IPS-15b (cell line): ENCODE results near the gene TRPM8.
"Not testable (repeated sequence)": the region's sequence is repeated elsewhere in the genome, so short reads cannot be mapped to it uniquely, and the experiment has no call there.

Source experiments
- H3K27me3 ChIP-seq: one replicate; pipeline ENCODE4 v1.6.1; 2013; ENCODE audit warnings: low read length; ENCODE audit not compliant: control insufficient read depth, insufficient read depth
- H3K36me3 ChIP-seq: one replicate; pipeline ENCODE4 v1.6.1; 2013; ENCODE audit warnings: low read length; ENCODE audit not compliant: control insufficient read depth, insufficient read depth
- H3K4me1 ChIP-seq: one replicate; pipeline ENCODE4 v1.6.1; 2013; ENCODE audit warnings: mild to moderate bottlenecking, low read length; ENCODE audit not compliant: control insufficient read depth, insufficient read depth
- H3K4me3 ChIP-seq: one replicate; pipeline ENCODE4 v1.5.1; 2013; ENCODE audit warnings: low read depth, low read length
- H3K9ac ChIP-seq: one replicate; pipeline ENCODE4 v1.6.1; 2013; ENCODE audit warnings: low read depth, mild to moderate bottlenecking, low read length
- H3K9me3 ChIP-seq: one replicate; pipeline ENCODE4 v1.6.1; 2013; ENCODE audit warnings: mild to moderate bottlenecking, low read length; ENCODE audit not compliant: control insufficient read depth, insufficient read depth

Gene TRPM8

DNA sequence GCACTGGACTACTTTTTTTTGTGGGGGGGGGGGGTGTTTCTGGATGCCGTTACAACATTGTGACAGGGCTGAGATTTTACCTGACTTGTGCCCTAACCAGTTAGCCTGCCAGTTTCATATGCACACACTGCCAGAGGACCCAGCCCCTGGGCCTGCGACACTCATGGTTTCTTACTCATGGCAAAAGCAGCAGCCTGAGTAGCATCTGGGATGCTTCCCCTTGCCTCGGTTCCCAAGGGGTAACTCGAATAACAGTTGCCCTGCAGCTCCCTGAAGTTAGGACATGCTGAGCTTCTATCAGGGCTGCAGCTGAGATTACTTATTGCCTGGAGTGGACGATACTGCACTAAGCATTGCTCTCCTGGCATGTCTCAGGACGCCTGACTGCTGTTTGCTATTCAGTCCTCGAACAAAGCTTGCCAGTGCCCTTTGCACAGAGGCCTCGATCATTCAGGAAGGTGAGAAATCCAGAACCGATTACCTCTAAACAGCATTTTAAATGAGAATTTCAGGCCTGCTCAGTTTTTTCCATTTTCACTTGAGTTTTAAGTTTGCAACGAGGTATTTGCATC is 47.9 kb downstream of the TRPM8 start:
- Histone ChIP-seq H3K4me1 (no peaks in the 10 kb centered on the region), H3K36me3 (no peaks in the 10 kb centered on the region), H3K4me3 (no peak overlapping the region), H3K9me3 (no peaks in the 10 kb centered on the region), H3K27me3 (no peaks in the 10 kb centered on the region), H3K9ac (no peak overlapping the region)

DNA sequence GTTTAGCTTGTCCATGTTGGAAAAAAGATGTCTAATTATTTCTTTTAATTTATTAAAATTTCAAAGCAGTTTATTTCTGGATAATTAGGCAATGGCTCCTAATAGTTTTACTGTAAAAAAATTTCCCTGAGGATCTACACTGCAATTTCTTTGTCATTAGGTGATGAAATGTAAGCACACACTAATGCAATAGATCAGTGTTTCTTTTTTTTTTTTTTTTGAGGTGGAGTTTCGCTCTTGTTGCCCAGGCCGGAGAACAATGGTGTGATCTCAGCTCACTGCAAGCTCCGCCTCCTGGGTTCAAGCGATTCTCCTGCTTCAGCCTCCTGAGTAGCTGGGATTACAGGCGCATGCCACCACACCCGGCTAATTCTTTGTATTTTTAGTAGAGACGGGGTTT is 48.5 kb downstream of the TRPM8 start:
- H3K27me3 ChIP-seq, H3K36me3 ChIP-seq, H3K9me3 ChIP-seq, H3K4me3 ChIP-seq, H3K9ac ChIP-seq, H3K4me1 ChIP-seq: not testable (repeated sequence)

DNA sequence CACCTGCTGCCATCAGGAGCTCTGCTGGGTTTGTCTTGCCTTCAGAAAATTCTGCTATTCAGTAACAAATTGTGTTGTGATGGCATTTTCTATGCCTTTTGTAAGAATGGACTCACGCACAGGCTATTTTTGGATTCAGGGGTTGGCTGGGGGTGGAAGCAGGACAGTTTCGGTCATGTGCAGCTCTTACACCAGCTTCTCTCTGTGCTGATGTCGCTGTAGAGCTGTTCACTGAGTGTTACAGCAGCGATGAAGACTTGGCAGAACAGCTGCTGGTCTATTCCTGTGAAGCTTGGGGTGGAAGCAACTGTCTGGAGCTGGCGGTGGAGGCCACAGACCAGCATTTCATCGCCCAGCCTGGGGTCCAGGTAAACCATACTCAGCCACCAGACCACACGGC is 49.2 kb downstream of the TRPM8 start:
- Histone ChIP-seq H3K9ac (no peak overlapping the region), H3K4me1 (no peaks in the 10 kb centered on the region), H3K36me3 (no peaks in the 10 kb centered on the region), H3K4me3 (no peak overlapping the region), H3K9me3 (no peaks in the 10 kb centered on the region), H3K27me3 (no peaks in the 10 kb centered on the region)

DNA sequence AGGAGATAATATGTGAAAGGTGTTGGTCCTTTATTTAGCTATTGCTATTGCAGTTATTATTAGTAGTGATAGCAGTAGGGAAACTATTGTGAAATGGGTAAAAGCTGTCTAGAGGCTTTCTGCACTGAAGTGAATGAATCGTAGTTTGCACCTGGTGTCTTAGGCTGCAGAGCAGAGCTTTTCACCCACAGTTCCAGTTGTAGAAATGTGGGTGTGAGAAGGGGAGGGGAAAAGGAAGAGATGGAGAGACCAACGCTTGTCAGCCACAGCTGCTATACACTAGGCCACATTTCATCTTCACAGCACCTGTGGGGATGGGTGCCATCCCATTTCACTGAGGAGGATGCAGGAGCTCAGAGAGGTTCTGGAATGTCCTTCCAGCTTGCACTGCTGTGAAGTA is 50.0 kb downstream of the TRPM8 start:
- no peak overlapping the region for H3K9ac ChIP-seq

DNA sequence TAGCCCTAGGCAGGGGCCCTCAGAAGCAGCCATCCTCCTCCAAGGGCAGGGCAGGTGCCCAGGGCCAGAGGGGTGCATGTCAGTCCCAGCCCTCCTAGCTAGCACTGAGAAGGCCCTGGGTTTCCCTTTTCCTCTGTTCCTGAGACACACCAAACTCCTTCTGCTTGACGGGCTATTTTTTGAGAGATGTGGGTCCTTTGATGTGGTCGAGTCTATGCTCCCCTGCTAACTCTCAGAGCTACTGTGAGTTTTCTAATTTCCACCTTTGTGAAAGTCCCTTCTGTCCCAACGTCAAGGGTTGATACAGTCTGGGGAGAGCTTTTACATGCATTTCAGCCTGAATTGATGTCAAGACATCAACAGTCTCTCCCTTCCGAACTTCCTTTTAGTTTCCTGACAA is 51.4 kb downstream of the TRPM8 start:
- H3K27me3 ChIP-seq, result no peaks in the 10 kb centered on the region
- no peak overlapping the region for H3K9ac ChIP-seq
- H3K9me3 ChIP-seq, result no peaks in the 10 kb centered on the region
- H3K4me3 ChIP-seq, result no peak overlapping the region
- H3K36me3 ChIP-seq, result no peaks in the 10 kb centered on the region
- no peaks in the 10 kb centered on the region for H3K4me1 ChIP-seq

More for the DNA sequence above, 50.0 kb downstream of the TRPM8 start:
- H3K9me3 ChIP-seq, result no peaks in the 10 kb centered on the region
- no peak overlapping the region for H3K4me3 ChIP-seq
- H3K27me3 ChIP-seq, result no peaks in the 10 kb centered on the region
- no peaks in the 10 kb centered on the region for H3K4me1 ChIP-seq
- no peaks in the 10 kb centered on the region for H3K36me3 ChIP-seq

DNA sequence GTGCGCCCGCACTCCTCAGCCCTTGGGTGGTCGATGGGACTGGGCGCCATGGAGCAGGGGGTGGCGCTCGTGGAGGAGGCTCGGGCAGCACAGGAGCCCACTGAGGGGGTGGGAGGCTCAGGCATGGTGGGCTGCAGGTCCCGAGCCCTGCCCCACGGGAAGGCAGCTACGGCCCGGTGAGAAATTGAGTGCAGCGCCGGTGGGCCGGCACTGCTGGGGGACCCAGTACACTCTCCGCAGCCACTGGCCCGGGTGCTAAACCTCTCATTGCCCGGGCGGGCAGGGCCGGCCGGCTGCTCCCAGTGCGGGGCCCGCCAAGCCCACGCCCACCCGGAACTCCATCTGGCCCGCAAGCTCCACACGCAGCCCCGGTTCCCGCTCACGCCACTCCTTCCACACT is 55.3 kb downstream of the TRPM8 start:
- not testable (repeated sequence) for H3K4me3 ChIP-seq, H3K9me3 ChIP-seq, H3K36me3 ChIP-seq, H3K4me1 ChIP-seq, H3K27me3 ChIP-seq, H3K9ac ChIP-seq

DNA sequence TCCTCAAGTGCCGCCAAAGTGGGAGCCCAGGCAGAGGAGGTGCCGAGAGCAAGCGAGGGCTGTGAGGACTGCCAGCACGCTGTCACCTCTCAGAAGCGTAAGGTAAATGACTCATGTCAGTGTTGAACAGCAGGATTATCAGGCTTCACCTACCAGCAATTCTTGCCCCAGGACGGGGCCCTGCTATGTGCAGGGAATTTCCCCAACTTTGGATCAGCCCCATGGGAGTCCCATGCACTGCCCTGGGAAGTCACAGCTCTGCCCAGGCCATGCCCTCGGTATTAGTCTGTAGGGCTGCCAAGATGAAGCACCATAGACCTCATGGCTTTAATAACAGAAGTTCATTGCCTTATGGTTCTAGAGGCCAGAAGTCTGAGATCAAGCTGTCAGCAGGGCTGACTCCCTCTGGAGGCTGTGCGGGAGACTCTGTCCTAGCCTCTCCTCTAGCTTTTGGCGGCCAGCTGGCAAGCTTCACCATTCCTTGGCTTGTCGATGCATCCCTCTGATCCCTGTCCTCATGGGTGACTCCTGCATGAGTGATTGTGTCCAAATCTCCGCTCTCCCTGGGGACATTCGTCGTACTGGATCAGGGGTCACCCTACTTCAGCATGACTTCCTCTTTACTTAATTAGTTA is 55.9 kb downstream of the TRPM8 start:
- Histone ChIP-seq H3K4me1 (no peaks in the 10 kb centered on the region), H3K9ac (no peak overlapping the region), H3K27me3 (no peaks in the 10 kb centered on the region), H3K36me3 (no peaks in the 10 kb centered on the region), H3K4me3 (no peak overlapping the region), H3K9me3 (no peaks in the 10 kb centered on the region)

DNA sequence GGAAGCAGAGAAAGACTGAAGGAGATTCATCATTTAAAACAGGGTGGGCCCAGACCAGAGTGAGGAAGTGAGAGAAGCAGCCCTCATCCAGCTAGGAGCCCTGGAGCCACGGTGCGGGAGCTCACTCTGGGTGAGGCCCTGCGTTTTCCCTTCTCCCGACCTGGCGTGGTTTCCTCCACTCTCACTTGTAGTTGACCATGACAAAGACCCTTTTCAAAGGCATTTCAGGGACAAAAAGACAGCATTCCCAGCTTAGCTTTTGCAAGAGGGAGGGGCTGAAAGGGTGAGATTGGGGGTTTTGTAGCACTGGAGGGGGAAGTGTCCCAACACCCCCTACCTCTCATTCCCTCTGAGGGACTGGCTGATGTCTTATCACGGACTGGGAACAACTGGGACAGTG is 56.6 kb downstream of the TRPM8 start:
- Histone ChIP-seq H3K4me1 (no peaks in the 10 kb centered on the region), H3K4me3 (no peak overlapping the region), H3K9ac (no peak overlapping the region), H3K27me3 (no peaks in the 10 kb centered on the region), H3K9me3 (no peaks in the 10 kb centered on the region), H3K36me3 (no peaks in the 10 kb centered on the region)

DNA sequence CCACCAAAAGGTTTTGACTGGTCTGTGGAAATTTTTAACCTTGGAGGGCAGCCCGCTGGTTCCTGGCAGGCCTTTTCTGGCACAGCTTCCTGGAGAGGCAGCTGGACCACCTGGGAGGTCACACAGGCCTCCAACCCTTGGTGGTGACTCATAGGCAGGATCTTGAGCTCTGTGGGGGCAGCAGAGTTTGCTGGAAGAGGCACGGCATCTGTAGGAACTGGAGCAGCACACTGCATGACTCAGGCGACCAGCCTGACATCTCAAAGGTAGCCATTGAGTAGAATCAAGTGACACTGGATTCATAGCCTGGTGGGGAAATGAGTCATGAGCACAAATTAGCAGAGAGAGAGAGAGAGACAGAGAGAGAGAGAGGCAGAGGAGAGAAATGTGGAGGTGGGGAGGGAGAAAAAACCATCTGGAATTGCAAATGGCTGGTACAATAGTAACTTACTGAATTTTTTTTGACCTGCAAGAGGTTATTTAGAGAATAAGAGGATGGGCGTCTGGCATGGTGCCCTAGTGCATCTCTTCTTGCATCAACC is 57.4 kb downstream of the TRPM8 start:
- no peaks in the 10 kb centered on the region for H3K4me1 ChIP-seq
- H3K36me3 ChIP-seq, result no peaks in the 10 kb centered on the region
- H3K9ac ChIP-seq, result no peak overlapping the region

DNA sequence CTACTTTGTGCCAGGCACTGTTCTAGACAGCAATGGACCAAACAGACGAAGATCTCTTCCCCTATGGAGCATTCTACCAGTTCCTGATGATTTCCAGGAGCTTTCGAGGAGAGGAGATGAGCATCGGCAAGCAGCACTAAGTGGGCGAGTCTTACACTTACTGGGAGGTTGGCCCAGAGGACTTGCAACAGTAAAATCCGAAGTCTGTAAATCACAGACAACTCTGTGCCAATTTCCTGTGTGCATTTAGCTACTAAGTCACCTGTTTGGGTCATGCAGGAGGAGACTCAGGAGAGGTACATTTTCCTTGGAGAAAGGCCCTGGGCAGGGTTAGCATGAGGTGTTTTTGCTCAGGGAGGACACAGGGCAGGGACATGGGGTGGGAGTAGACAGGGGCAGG is 58.9 kb downstream of the TRPM8 start:
- H3K36me3 ChIP-seq, result no peaks in the 10 kb centered on the region
- no peak overlapping the region for H3K9ac ChIP-seq
- no peaks in the 10 kb centered on the region for H3K4me1 ChIP-seq

More for the DNA sequence above, 57.4 kb downstream of the TRPM8 start:
- H3K27me3 ChIP-seq, result no peaks in the 10 kb centered on the region
- H3K4me3 ChIP-seq, result no peak overlapping the region
- no peaks in the 10 kb centered on the region for H3K9me3 ChIP-seq

DNA sequence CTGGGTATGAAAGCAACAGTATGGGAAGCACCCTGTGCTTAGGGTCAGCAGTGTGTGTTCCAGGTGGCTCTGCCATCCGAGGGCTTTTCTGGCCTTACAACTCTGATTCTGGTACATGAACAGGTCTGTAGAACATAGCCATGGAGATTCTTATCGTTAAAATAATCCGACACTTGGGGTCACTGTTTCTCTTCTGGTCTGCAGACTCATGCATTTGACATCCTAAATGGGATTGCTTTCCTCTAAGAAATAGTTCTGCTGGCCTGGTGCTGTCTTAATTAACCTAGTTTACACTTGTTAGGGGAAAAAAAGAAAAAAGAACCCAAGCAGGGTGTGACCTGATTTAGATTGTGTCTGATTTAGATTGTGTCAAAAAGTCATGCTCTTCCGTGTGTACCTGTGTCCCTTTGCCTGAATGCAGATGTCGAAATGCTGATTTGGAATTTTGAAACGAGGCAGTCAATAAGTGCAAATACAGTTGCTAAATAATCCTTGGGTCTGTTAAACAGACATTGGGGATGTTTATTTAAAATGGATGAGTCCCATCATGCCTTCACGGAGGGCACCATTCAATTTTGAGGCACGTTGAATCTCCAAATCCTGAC is 59.6 kb downstream of the TRPM8 start:
- Histone ChIP-seq H3K27me3 (no peaks in the 10 kb centered on the region), H3K4me3 (no peak overlapping the region), H3K9ac (no peak overlapping the region), H3K36me3 (no peaks in the 10 kb centered on the region), H3K9me3 (no peaks in the 10 kb centered on the region), H3K4me1 (no peaks in the 10 kb centered on the region)

More for the DNA sequence above, 58.9 kb downstream of the TRPM8 start:
- H3K4me3 ChIP-seq, result no peak overlapping the region
- H3K27me3 ChIP-seq, result no peaks in the 10 kb centered on the region
- no peaks in the 10 kb centered on the region for H3K9me3 ChIP-seq

DNA sequence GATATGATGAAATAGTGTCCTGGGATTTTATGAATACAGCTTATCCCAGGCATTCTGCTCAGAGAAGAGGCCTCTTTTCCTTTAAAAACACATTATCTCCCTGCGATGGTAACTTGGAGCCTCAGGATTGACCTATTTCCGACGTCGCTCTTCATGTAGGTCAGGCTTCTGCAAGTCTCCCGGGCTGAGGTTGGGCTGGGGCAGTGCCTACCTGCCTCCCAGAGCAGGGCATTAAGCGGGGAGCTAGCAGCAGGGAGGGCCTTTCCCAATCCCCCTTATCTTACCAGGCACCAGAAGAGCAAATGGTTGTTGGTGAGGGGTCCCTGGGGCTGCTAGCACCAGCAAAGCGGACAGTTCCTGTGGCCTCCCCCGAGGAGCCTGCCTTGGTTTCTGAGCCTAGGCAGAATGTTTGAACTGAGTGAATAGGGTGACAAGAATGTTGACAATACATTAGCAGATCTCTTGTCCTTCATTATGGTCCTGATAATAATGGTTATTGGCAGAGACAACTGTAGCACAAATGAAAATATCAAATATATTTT is 60.2 kb downstream of the TRPM8 start:
- Histone ChIP-seq H3K9ac (no peak overlapping the region), H3K9me3 (no peaks in the 10 kb centered on the region), H3K36me3 (no peaks in the 10 kb centered on the region), H3K4me3 (no peak overlapping the region), H3K4me1 (no peaks in the 10 kb centered on the region), H3K27me3 (no peaks in the 10 kb centered on the region)
